ENCODE measurements around the gene ZFYVE21. TPM values are rescaled to one million over a fixed set of nuclear protein-coding genes. Genes with fewer than 3 reads are reported as not detected.

The ZFYVE21 gene
- total and polyA plus RNA-seq, 4 donors: 28.0 to 36.9 (median 30.8) TPM

DNA sequence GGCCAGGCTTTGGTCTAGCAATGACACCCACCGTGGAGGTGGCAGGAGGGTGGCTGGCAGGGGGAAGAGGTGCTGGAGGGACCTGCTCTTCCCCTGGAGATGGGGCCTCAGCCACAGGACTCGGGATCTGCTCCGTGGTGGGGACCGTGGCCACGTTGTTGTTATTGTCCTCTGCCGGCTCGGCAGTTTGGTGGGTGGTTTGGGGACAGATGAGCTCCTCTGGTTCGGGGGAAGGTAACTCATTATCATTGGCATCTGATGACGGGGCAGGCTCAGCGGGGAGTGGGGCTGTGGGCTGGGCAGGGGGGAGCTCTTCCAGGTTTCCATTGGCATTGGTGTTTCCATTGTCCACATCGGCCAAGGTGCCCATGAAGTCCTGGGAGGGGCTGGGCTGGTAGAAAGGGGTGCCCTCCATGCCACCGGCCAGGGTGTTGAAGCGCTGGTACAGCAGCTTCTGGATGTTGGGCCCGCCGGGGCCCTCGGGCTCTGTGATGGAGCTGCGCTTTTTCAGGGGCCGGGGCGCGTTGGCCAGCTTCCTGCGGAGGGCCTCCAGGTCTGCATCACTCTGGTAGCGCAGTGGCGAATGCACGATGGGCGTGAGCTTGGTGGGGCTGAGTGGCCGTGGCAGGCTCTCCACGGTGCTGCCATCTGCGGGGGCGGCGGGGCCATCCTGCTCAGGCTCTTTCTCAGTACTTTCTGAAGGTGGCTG is 24.3 kb downstream of the ZFYVE21 start:
- 98% methylated on average over 30 of the region's 30 CpGs for WGBS
- Histone ChIP-seq H3K27ac (ENCODE audit: low read depth in 1 of 2, low read length in 2 of 2) (no peak overlapping the region), H3K4me3 (ENCODE audit: low read depth in 1 of 3, low read length in 3 of 3) (no peak overlapping the region), H3K27me3 (ENCODE audit: control insufficient read depth in 4 of 4, insufficient read depth in 4 of 4, low read length in 3 of 4) (no peaks in the 10 kb centered on the region), H3K9ac (ENCODE audit: low read depth in 1 of 2, low read length in 2 of 2) (no peak overlapping the region), H3K4me1 (ENCODE audit: control insufficient read depth in 4 of 4, insufficient read depth in 4 of 4, low read length in 3 of 4) (peaks cover 3 to 9% (median 4%) of the 10 kb centered on the region in 4 donors), H3K36me3 (ENCODE audit: control insufficient read depth in 4 of 4, insufficient read depth in 3 of 4, low read depth in 1 of 4, low read length in 3 of 4) (peaks cover 3 to 32% (median 12%) of the 10 kb centered on the region in 4 donors), H3K9me3 (ENCODE audit: control insufficient read depth in 4 of 4, low read length in 3 of 4) (no peaks in the 10 kb centered on the region)
- no peak for DNase-seq (ENCODE audit: low spot score)
- no peak for TF ChIP-seq YY1 (IDR thresholded peaks at IDR 0.05)
- TF ChIP-seq FOXA2 (IDR thresholded peaks at IDR 0.05): no peak
- no peak for TF ChIP-seq ATF3 (IDR thresholded peaks at IDR 0.05)
- no peak for TF ChIP-seq EGR1 (IDR thresholded peaks at IDR 0.05; ENCODE audit: low read depth in 2 of 2)
- no peak for TF ChIP-seq RXRA (IDR thresholded peaks at IDR 0.05)
- no peak for TF ChIP-seq TAF1 (conservative IDR thresholded peaks at IDR 0.05)
- TF ChIP-seq GABPA (IDR thresholded peaks at IDR 0.05 in 1 of 2, conservative IDR thresholded peaks at IDR 0.05 in 1 of 2): no peak
- TF ChIP-seq, protein P1, sequence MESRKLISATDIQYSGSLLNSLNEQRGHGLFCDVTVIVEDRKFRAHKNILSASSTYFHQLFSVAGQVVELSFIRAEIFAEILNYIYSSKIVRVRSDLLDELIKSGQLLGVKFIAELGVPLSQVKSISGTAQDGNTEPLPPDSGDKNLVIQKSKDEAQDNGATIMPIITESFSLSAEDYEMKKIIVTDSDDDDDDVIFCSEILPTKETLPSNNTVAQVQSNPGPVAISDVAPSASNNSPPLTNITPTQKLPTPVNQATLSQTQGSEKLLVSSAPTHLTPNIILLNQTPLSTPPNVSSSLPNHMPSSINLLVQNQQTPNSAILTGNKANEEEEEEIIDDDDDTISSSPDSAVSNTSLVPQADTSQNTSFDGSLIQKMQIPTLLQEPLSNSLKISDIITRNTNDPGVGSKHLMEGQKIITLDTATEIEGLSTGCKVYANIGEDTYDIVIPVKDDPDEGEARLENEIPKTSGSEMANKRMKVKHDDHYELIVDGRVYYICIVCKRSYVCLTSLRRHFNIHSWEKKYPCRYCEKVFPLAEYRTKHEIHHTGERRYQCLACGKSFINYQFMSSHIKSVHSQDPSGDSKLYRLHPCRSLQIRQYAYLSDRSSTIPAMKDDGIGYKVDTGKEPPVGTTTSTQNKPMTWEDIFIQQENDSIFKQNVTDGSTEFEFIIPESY (IDR thresholded peaks at IDR 0.05): no peak
- TF ChIP-seq NR2F2 (IDR thresholded peaks at IDR 0.05): no peak
- TF ChIP-seq HNF4A (conservative IDR thresholded peaks at IDR 0.05): no peak
- TF ChIP-seq, protein P2, sequence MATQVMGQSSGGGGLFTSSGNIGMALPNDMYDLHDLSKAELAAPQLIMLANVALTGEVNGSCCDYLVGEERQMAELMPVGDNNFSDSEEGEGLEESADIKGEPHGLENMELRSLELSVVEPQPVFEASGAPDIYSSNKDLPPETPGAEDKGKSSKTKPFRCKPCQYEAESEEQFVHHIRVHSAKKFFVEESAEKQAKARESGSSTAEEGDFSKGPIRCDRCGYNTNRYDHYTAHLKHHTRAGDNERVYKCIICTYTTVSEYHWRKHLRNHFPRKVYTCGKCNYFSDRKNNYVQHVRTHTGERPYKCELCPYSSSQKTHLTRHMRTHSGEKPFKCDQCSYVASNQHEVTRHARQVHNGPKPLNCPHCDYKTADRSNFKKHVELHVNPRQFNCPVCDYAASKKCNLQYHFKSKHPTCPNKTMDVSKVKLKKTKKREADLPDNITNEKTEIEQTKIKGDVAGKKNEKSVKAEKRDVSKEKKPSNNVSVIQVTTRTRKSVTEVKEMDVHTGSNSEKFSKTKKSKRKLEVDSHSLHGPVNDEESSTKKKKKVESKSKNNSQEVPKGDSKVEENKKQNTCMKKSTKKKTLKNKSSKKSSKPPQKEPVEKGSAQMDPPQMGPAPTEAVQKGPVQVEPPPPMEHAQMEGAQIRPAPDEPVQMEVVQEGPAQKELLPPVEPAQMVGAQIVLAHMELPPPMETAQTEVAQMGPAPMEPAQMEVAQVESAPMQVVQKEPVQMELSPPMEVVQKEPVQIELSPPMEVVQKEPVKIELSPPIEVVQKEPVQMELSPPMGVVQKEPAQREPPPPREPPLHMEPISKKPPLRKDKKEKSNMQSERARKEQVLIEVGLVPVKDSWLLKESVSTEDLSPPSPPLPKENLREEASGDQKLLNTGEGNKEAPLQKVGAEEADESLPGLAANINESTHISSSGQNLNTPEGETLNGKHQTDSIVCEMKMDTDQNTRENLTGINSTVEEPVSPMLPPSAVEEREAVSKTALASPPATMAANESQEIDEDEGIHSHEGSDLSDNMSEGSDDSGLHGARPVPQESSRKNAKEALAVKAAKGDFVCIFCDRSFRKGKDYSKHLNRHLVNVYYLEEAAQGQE (IDR thresholded peaks at IDR 0.05): no peak
- no peak for TF ChIP-seq HNF4G (IDR thresholded peaks at IDR 0.05)
- TF ChIP-seq, protein P3, sequence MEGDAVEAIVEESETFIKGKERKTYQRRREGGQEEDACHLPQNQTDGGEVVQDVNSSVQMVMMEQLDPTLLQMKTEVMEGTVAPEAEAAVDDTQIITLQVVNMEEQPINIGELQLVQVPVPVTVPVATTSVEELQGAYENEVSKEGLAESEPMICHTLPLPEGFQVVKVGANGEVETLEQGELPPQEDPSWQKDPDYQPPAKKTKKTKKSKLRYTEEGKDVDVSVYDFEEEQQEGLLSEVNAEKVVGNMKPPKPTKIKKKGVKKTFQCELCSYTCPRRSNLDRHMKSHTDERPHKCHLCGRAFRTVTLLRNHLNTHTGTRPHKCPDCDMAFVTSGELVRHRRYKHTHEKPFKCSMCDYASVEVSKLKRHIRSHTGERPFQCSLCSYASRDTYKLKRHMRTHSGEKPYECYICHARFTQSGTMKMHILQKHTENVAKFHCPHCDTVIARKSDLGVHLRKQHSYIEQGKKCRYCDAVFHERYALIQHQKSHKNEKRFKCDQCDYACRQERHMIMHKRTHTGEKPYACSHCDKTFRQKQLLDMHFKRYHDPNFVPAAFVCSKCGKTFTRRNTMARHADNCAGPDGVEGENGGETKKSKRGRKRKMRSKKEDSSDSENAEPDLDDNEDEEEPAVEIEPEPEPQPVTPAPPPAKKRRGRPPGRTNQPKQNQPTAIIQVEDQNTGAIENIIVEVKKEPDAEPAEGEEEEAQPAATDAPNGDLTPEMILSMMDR (IDR thresholded peaks at IDR 0.05; ENCODE audit: low read depth, low read length, missing input control): no peak
- no peak for TF ChIP-seq JUND (IDR thresholded peaks at IDR 0.05)

Measured in liver (tissue), 9 donors.